ENCODE results near the gene AHCTF1.

Gene AHCTF1

DNA sequence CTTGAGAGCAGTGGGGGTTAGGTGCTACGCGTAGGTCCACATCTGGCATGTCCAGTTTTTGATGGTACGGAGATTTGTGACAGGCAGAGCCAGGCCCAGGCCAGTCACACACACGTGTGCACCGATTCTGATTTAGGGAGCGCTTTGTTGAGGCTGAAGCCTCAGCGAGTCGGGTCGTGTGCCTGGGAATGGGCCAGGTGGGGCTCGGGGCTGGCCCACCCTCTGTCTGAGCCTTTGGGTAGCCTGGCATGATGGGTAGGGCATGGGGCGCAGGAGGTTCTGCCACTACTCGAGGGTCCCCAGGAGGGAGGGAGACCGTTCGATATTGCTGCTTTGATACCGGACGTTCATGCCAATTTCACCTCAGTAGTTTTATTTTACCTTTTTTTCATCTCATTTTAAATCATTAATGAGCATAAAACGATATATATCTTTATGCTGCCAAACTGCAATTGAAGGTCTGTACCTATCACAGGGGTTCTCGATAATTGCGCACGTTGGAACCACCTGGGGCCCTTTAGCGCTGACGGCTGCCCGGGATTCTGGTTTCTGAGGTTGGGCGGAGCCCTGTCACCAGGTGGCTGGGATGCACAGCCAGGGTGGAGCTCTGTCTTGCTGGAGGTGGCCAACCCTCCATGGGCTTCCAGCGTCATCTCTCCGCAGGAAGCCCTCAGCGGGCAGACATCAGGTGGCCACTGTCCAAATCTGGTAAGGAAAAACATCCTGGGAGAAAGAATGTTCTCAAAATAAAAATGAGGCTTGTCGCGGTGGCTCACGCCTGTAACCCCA lies 135.6 kb downstream of the AHCTF1 start:
- no peak for DNase-seq

- DNase-seq, result no peak
These were observed 136.7 kb downstream of the AHCTF1 start for GRCh38 chr1:246794828-246795671.

DNA sequence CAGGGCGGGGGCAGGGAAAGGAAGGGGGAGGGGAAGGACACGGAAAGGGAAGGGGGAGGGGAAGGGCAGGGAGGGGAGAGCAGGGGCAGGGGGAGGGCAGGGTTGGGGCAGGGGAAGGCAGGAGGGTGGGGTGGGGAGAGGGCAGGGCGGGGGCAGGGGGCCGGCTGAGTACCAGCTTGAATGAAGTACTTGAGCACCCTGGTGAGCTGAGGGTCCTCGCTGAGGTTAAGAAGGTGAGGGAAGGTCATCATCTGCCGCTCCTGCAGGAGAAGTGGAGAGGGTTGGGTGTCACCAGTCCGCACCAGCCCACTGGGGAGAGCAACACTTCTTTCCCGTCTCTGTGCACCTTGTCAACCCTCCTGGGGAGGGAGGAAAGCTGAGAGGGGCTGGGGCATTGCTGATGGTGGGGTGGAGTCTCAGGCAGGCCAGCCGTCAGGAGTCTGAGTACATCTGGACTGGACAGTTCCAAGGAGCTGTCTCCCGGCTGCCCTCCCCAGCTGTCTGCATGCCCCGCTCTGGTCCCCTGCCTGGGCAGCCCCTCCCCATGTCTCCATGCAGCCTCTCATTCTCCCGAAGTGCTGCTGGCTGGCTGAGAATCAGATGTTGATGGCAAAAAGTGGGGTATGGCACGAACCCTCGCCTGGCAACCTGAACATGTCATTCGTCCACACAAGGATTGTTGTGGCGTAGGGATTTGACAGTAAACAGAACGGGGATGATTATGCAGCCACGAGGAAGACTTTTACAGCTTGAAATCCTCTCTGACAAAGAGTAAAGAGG lies 137.5 kb downstream of the AHCTF1 start:
- DNase-seq, result no peak

GRCh38 chr1:246793356-246793896 lies 138.3 kb downstream of the AHCTF1 start:
- no peak for DNase-seq

- DNase-seq, result no peak
These were observed 139.1 kb downstream of the AHCTF1 start for GRCh38 chr1:246792603-246793002.

- no peak for DNase-seq
These were observed 140.3 kb downstream of the AHCTF1 start for GRCh38 chr1:246791303-246791918.

DNA sequence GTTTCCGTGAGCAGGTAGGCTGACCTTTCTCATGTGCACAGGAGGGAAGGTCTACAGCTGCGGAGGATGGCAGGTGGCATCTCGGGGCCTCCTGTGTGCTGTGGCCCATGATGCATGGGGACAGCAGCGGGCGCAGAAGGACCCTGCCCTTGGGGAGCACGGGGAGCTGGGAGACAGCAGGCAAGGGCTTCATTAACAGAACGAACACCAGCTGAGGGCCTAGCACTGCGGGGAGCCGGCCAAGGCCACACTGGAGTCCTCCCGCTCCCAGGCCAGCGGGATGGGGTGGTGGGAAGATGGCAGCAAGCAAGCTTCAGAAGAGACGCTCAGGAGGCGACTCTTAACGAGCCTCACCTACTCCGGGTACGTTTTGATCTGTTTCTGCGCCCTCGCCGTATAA lies 140.9 kb downstream of the AHCTF1 start:
- DNase-seq, result no peak

DNA sequence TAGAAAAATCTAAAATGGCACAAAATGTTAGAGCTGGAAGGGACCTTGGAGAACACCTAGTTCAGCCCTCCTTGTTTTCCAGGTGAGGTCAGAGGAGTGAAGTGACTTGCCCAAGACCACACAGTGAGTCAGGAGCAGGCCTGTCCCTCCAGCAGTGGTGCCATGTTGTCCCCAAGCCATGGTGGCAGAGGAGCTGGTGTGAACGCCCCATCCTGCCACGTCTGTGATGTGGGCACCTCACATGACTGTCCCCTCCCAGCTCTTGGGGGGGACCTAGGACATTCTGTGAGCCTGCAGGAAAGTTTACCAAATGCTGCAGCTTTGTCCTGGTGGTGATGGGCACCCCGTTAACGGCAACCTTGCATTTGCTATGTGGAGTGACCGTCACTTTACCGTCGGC lies 141.4 kb downstream of the AHCTF1 start:
- DNase-seq, result no peak

DNA sequence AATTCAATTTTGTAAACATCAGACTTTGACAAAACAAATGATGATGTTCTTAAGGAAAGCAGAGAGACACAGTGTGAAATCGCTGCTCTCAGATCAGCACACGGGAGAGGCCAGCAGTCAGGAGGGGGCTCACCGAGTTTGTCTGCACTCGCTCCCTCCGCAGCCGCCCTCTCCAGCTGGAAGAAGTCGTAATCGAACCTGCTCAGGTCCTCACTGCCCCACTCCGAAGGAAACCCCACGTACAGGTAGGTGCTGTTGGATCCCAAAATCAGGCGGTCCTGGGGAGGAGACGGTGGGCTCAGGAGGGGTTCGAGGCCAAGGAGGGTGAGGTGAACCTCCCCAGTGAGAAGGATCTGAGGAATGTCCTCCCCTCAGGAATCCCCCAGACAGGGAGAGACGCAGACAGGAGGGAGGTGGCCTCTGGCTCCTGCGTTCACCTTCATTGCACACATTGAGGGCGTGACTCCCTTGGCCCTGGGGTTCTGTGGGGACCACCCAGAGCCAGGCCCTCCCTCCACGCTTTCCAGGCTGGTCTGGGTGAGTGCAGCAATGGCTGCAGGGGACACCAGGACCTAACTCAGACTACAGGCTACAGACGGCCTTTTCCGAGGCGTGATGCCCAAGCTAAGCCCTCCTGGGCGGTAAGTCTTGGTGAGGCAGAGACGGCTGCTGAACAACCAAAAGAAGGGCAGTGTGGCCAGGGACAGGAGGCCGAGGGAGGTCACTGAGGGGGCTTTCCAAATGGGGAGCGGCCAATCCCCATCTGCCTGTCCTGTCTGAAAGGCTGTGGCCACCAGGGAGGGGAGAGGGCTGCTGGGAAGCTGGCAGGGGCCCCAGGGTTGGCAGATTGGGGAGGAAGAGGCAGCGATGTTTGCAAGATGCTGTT lies 142.1 kb downstream of the AHCTF1 start:
- DNase-seq, result no peak

All from NCI-H2081 treated with DMSO at 0.1 percent for 48 hours (cell line).